SH-SY5Y (cell line): ENCODE data around the gene SUDS3.

Experiments used
- GATA2 ChIP-seq: IDR thresholded peaks from 2 replicates; pipeline ENCODE4 v1.6.1; 2011; ENCODE audit warnings: mild to moderate bottlenecking, low read depth, low read length
- GATA3 ChIP-seq: IDR thresholded peaks from 2 replicates; pipeline ENCODE4 v1.6.1; 2011; ENCODE audit warnings: low read depth, mild to moderate bottlenecking, low read length, moderate library complexity

GRCh38 chr12:118361889-118362288 lies 14.5 kb upstream of the SUDS3 start:
- TF ChIP-seq GATA2 (no peak), GATA3 (no peak)
